Stromal cell of bone marrow (primary cell): ENCODE data around the gene HSDL1.

Source experiments
- DNase-seq: peaks from one replicate; pipeline ENCODE4 v3.0.0-alpha.2; 2012; ENCODE audit warnings: low read depth

The HSDL1 gene

DNA sequence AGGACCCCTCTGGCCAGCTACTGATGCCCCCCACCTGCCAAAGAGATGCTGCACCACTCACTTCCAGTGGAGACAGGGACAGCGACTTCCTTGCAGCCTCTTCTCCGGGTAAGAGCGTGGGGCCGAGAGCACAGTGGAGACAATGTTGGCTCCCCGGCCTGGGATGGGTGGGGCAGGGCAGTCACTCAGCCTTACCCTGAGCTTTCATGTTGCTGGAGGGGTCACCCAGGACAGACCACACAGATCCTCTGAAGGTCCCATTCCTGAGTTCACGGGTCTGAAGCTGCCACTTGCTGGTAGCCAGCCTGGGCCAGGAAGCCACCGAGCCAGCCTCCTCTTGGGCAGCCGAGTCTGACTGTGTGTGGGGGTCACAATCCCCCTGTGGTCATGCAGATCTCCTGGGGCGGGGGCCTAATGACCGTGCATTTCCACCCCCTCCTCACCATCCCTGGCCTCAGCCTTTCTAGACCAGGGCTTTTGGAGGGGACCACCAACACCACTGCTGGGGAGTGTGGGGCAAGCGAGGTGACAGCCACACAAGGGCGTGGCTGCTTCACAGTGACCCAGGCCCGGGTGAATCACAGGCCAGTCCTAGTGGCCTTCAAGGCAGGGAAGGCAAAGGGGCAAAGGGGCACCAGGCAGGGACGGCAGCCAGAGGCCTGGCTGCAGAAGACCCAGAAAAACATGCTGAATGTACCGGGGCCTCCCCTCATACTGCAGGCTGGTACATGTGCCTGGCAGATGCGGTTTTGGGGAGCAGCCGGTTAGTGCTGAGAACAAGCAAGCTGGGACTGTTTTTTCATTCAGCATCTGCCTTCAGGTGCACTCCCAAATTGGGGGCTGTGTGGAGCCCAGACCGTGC is 31.4 kb upstream of the HSDL1 start:
- DNase-seq: no peak

- no peak for DNase-seq
These were observed 30.5 kb upstream of the HSDL1 start for GRCh38 chr16:84175350-84176081.

GRCh38 chr16:84174396-84174795 is 29.4 kb upstream of the HSDL1 start:
- no peak for DNase-seq

- no peak for DNase-seq
These were observed 24.9 kb upstream of the HSDL1 start for GRCh38 chr16:84169765-84170310.

GRCh38 chr16:84166796-84167695 is 22.1 kb upstream of the HSDL1 start:
- no peak for DNase-seq

DNA sequence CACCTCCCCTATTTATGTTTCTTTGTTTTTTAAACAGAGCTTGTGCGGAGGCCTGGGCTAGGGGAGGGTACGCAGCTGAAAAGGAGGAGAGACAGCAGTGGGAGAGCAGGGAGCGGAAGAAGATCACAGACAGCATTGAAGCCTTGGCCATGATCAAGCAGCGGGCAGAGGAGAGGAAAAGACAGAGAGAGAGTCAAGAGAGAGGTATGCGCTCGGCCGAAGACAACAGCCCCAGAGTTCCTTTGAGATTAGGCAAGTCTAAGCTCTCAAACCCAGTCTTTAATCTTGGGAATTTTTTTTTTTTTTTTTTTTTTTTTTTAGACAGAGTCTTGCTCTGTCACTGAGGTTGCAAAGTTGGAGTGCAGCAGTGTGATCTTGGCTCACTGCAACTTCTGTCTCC is 20.8 kb upstream of the HSDL1 start:
- no peak for DNase-seq

DNA sequence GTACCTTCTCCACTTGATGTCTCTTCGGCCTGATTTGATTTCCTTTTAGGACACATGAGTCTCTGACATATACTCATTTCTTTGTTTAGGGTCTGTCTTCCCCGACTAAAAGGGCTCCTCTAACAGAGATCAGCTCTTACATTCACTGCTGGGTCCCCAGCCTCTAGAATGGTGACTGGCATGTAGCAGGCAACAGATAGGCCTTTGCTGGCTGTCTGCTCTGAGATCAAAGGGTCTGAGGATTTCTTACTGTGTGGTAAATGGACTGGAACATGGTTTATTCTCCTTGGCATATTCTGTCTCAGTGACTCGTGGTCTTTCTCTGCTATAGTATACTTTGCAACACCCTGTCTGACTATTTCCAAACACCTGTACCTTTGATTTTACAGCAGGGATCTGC is 16.8 kb upstream of the HSDL1 start:
- no peak for DNase-seq

- DNase-seq: no peak
These were observed 16.1 kb upstream of the HSDL1 start for GRCh38 chr16:84161037-84161436.

- no peak for DNase-seq
These were observed 14.8 kb upstream of the HSDL1 start for GRCh38 chr16:84159800-84160199.

DNA sequence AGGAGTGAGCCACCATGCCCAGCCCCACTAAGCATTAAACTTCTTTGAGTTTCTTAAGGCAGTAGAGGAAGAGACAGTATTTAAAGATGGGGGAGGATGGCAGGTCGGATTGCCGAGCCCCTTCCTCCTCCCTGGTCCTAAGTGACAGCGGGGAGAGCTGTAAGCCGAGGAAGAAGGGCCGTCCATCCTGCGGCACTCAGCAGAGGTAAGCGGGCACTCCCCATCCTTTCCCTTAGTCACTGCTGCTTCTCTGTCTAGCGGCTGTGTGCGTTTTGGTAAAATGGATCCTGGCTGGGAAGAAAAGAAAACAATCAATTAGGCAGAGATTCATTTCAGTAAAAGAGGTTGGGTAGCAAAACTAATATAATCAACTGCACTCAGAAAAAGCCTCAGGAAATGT is 14.0 kb upstream of the HSDL1 start:
- DNase-seq: no peak

GRCh38 chr16:84156342-84156784 is 11.4 kb upstream of the HSDL1 start:
- DNase-seq: no peak

- DNase-seq: no peak
These were observed 10.8 kb upstream of the HSDL1 start for GRCh38 chr16:84155771-84156170.

DNA sequence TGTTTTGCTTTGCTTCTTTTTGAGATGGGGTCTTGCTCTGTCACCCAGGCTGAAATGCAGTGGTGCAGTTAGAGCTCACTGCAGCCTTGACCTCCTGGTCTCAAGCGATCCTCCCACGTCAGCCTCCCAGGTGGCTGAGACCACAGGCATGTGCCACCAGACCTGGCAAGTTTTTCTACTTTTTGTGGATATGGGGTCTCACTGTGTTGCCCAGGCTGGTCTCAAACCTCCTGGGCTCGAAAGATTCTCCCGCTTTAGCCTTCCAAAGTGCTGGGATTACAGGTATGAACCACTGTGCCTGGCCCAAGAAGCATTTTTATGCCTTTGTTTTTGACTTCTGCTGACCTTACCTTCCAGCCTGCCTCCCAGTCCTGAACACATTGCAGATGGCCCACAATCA is 10.2 kb upstream of the HSDL1 start:
- no peak for DNase-seq

- no peak for DNase-seq
These were observed 8.8 kb upstream of the HSDL1 start for GRCh38 chr16:84153660-84154214.

DNA sequence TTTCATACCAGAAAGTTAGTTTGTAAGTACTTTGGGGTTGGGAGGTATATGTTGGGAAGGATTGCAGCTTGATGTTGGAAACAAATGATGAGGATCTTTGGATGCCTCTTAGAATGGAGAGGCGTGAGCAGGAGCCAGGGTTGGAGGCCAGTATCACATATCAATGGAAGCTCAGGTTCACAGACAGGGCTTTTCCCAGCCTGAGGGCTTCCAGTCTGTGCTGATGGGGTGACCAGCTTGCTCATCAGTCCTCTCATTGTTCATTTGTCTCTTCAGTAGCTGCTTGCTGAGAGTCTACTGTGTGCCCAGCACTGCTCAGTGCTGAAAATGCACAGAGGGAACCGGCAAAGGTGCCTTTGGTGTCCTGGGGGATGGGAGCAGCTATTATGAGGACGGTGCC is 5.9 kb upstream of the HSDL1 start:
- DNase-seq: no peak

DNA sequence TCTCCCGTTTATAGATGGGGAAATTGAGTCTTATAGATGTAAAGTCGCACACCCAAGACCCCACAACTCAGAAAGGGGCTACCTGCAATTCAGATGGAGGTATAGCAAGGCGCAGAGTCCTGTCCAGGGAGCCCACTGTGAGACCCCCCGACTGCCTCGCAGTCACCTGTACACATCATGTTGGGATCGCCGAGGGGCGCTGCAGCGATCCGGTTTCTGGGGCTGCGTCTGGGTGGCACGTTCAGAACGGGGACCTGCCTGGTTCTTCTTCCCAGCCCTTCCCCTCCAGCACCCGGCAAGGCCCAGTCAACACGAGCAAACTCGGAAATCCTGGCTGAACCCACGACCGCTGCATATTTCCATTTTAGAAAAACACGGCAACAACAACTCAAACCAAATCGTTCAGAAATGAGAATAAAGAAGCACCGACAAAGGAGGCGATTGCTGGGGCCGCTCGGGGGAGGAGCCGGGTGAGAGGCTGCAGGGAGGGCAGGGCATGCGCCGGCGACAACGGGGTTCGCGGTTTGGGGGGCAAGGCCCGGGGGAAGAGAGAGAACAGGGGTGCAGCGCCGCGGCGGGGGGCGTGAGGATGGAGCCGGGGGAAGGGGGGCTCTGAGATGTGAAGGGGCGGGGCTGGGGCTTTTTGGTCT is 643 bp downstream of the HSDL1 start:
- no peak for DNase-seq

DNA sequence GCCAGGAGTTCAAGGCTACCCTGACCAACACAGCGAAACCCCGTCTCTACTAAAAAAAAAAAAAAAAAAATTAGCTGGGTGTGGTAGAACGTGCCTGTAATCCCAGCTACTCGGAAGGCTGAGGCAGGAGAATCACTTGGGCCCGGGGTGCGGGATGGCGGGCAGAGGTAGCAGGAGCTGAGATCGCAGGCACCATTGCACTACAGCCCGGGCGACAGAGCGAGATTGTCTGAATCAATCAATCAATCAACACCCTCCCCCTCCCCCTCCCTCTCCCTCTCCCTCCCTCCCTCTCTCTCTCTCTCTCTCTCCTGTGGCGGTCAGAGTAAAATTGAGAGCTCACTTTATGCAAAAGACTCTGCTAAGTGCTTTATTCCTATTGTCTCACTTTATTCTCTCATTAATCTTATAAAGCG is 1.2 kb downstream of the HSDL1 start:
- DNase-seq: no peak

GRCh38 chr16:84143081-84143480 is 1.9 kb downstream of the HSDL1 start:
- no peak for DNase-seq

GRCh38 chr16:84141143-84141670 is 3.8 kb downstream of the HSDL1 start:
- DNase-seq: no peak

DNA sequence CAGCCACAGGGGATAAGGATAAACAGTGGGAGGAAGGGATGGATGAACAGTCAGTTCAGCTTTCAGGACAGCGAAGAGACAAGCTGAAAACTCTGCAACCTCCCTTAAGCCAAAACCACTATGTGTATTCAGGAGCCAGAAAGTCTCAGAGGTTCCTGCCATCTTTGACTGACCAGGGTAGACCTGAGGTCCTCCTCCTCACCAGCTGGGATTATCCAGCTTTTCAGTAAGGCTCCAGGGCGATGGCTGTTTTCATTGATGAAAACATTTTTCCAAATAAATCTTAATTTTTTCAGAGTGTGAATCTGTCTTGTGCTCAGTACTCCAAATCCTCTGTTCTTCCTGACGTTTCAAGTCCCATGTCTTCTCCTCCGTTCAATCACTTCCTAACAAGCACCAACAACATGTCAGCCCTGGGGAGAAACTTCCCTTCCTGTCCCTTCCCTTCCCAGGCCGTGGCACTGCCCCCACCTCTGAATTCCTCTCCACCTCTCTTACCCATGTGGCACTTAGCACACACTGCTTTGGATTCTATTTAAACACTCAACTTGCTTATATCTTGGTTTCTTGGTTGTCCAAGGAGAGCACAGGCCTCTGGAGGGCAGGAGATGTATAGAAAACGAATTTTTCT is 5.2 kb downstream of the HSDL1 start:
- DNase-seq: no peak
